Esophagus mucosa (tissue), 1 donor: ENCODE results near the gene HOOK1. TPM values are rescaled to one million over a fixed set of nuclear protein-coding genes. Genes with fewer than 3 reads are reported as not detected.
"Not testable (repeated sequence)": the region's sequence is repeated elsewhere in the genome, so short reads cannot be mapped to it uniquely, and the experiment has no call there.

Source experiments
- ATAC-seq: fragments of 200-7000 bp; cut with Tn5 transposase; one replicate; pipeline ENCODE4 v1.9.1; 2020
- total RNA-seq: library from RNA; stranded (reverse); gene quantifications from one replicate; pipeline ENCODE4 v1.2.4, GENCODE V29; 2023
- donor health status: DM: yes; HTN: yes; CAD: no.

HOOK1 gene
- total RNA-seq, 1 donor from 2014 or later, result 31.4 TPM

DNA sequence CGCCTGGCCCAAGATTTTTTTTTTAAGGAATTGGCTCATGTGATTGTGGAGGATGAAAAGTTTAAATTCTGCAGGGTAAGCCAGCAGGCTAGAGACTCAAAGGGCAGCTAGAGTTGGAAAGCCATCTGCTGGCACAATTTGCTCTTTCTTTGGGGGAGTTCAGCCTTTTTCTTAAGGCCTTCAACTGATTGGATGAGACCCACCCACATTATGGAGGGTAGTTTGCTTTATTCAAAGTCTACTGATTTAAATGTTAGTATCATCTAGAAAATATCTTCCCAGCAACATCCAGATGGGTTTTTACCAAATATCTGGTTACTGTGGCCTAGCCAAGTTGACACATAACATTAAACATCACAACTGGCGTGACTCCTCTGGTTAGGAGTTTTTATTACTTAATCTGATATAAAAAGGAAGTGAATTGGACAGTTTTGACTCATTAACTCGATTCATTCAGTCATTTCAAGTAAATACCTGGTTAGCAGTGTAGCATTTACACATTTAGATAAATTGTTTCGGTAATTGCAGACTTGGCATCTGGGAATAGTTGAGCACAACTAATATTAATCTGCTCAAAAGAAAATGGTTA, 12.4 kb downstream of the HOOK1 start:
- no peak for ATAC-seq

DNA sequence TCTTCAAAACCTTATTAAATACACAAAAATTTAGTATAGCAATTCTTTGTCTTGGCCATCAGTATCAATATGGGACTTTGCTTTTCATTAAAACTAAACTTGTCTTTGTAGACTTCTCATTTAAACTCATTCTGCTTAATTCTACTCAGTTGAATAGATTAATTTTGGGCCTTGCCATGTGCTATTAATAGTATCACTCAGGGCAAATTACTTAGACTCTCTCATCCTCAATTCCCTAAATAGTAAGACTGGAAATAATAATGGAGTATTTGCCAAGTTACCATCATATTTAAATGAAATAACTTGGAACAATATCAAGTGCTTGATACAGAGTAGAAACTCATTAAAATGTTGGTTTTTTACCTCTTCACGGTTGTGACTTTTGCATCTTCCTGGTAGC, 13.4 kb downstream of the HOOK1 start:
- ATAC-seq, result no peak

DNA sequence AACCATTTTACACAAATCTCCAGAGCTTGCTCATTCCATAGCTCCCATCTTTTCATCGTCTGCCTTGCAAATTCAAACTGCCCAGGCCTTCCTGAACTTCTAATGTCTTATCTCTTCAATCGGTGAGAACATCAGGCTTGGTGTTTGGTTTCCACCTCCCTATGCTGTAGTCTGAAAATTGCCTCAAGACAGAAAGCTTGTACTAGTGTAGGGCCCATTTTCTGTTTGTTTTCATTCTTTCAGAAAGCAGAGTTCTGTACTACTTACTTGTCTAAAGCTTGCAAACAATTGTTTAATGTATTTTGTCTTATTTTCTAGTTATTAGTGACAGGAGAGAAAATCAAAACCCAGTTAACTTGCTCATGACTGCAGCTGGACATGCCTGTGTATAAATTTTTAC, 16.8 kb downstream of the HOOK1 start:
- ATAC-seq, result no peak

DNA sequence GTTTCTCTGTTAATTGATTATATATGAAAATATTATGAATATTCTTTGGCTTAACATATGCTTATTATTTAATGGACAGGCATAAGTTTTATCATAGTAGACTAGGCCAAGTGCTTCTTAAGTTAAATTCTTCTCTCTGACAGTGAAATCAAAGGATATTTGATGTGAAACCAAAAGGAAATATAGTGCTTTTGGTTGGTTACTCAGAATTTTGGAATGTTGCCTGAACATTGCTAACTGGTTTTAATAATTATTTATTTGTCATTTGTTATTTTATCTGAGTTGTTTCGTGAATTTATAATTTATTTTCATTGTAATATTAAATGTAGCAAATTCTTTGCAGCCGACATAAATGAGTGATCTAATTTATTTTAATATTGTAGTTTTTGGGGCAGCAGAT, 18.3 kb downstream of the HOOK1 start:
- no peak for ATAC-seq

DNA sequence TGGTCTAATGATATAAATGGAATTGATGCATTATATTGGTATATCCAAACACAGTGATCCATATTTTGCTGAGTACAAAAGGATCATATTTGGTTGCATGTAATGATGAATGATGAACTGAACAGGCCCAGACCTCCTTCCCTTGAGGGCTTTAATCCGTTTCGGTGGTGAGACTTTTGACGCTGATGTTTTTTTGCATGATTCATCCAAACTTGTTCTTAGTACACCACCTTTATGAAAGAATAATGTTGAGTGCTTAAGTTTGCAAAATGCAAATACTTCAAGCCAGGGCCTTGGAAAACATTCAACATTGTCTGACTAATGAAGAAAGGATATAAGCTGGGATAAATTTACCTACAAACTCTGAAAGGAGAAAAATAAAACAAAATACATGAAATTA, 19.2 kb downstream of the HOOK1 start:
- peak; percentile 95 for ATAC-seq

DNA sequence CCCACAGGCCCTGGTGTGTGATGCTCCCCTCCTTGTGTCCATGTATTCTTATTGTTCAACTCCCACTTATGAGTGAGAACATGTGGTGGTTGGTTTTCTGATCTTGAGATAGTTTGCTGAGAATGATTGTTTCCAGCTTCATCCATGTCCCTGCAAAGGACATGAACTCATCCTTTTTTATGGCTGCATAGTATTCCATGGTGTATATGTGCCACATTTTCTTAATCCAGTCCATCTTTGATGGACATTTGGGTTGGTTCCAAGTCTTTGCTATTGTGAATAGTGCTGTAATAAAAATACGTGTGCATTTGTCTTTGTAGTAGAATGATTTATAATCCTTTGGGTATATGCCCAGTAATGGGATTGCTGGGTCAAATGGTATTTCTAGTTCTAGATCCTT, 23.1 kb downstream of the HOOK1 start:
- not testable (repeated sequence) for ATAC-seq

DNA sequence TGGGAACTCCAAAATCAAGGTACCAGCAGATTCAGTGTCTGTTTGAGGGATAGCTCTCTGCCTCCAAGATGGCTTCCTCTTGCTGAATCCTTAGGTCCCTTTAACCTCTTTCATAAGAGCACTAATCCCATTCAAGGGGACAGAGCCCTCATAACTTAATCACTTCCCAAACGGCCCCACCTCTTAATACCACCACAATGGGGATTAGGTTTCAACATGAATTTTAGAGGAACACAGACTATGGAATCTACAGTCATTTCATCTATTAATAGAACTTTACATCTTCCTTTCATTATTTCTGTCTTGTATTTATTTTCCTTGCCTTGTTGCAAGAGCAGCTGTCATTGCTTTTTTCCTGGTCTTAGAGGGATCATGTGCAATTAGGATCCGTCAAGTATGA, 30.3 kb downstream of the HOOK1 start:
- no peak for ATAC-seq

DNA sequence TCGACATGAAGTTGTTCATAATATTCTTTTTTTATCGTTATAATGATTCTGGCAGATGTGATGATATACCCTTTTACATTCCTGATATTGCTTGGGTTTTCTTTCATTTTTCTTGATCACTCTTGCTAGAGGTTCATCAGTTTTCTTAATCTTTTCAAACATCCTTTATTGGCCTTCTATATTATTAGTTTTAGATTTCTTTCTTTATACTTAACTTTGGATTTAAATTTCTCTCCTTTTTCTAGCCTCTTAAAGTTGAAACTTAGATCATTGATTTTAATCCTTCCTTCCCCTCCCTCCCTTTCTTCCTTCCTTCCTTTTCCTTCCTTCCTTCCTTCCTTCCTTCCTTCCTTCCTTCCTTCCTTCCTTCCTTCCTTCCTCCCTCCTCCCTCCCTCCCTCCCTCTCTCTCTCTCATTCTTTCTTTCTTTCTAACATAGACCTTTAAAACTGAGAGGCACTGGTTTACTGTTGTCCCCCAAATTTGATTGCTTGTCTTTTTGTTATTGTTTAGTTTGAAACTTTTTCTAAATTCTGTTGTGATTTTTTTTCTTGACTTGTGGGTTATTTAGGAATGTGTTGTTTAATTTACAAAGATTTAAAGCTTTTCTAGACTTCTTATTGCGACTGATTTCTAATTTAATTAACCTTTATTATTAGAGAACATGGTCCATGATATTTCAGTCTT, 31.6 kb downstream of the HOOK1 start:
- ATAC-seq, result no peak

DNA sequence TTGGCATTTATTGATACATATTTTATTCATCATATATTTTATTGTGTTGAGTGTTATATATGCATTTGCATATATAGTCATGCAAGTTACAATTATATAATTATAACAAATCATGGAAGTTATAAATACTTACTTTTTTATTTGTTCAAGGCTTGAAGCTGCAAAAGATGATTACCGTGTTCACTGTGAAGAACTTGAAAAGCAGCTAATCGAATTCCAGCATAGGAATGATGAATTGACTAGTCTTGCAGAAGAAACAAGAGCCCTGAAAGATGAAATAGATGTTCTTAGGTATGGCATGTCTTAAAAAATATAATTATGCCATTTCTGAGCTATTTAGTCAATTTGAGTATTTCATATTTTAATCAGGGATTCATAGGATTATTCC, 32.1 kb downstream of the HOOK1 start:
- ATAC-seq, result no peak

DNA sequence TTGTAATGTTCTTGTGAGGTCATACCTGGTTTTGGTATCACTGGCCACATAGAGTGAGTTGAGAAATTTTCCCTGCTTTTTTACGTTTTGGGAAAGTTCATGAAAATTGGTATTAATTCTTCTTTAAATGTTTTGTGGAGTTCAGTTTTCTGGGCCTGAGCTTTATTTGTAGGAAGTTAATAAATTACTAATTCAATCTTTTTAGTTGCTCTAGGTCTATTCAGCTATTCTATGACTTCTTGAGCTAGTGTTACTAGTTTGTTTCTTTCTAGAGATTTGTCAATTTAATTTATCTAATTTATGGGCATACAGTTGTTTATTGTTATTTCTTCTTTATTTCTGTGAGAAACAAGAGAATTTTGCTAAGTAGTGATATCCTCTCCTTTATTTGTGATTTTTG, 37.4 kb downstream of the HOOK1 start:
- ATAC-seq, result no peak

DNA sequence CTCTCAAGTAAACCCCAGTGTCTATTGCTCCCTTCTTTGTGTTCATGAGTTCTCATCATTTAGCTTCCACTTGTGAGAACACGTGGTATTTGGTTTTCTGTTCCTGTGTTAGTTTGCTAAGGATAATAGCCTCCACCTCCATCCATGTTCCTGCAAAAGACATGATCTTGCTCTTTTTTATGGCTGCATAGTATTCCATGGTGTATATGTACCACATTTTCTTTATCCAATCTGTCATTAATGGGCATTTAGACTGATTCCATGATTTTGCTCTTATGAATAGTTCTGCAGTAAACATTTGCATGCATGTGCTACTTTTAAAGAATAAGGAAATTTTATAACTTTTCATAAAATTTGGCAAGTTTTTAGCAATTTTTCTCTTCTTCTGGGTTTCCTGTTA, 40.5 kb downstream of the HOOK1 start:
- ATAC-seq, result not testable (repeated sequence)

DNA sequence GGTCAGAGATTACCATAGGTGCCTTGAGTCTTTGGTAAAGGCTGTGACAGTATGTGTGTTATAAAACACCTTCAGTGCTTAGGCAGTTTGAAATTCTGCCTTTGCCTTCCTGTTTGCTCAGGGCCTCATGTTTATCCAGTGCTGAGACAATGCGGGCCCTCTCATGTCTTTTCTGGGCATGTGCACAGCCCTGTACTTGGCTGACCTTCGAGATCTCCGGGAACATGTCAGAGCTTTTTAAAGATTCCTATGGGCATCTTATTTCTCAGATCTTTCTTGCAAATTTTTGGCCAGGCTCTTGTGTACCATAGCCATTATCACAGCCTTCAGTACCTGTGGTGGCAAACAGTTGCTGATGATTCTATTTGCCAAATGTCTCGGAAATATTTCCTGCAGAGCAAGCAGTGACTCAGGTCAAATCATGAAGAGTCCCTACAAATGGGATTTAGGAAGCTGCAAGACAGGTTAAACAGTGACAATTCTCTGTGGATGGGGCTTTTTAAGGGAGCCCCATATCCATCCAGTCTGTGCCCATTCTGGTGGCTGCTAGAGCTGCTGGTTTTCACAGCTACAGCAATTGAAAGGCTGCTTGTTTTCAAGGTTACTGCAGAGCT, 42.1 kb downstream of the HOOK1 start:
- peak; percentile 95 for ATAC-seq

DNA sequence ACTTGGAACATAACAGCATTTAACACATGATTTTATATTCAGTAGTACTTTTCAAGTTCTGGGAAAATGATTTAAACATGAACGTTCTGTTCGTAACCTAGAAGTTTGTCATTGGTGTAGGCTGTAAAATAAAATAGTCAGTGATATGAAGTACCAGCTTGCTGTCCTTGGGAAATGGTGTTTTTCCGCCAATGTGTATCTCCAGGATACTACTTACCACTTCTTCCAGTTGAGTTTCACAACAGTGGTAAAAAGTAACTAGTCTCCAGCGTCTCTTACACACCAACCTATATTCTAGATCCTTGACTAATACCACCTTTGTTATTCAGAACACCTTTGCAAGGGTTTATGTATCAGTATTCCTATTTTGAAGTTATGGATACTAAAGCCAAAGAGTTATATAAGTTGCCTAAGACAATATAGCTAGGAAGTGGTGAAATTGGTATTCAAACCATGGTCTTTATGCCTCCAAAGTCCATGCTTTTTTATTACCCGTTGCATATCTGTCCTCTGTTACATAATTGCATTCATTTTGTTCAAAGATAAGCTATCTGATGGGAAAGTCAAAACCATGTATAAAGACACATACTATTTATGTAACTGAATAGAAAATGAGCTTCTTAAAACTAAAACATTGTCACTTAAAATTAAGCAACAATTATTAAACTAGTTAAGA, 43.1 kb downstream of the HOOK1 start:
- no peak for ATAC-seq

DNA sequence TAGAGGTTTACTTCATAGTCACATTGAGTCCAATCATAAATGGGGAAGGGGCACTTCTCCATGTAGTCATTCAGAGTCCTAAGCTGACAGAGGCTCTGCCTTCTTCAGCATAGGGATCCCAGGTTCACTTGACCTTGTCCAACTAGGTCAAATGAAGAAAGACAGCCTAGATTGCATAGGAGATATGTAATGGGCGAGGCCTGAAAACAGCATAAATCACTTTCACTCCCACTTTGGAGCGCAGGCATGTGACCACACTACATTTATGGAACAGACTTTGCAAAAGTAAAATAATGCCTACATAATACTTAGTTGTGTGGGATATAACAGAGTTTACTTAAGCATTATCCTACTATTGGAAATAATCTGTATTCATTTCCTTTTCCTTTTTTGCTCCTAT, 51.7 kb downstream of the HOOK1 start:
- no peak for ATAC-seq

DNA sequence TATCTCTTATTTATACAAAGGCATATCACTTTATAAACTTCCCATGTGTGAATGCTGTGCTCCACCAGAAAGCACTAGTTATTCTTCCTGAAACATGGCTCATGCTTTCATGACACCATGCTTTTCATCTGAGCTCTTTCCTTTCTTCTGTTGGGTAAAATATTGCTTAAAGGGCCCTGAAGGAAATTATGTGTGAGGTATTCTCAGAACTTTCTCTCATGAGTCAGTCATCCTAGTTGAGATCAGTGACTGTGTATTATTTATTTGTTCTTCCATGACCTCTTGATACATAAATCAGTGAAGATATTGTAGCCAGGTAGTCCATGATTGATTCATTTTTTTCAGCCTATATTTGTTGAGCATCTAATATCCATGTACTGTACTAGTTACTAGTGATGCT, 57.0 kb downstream of the HOOK1 start:
- ATAC-seq, result no peak

DNA sequence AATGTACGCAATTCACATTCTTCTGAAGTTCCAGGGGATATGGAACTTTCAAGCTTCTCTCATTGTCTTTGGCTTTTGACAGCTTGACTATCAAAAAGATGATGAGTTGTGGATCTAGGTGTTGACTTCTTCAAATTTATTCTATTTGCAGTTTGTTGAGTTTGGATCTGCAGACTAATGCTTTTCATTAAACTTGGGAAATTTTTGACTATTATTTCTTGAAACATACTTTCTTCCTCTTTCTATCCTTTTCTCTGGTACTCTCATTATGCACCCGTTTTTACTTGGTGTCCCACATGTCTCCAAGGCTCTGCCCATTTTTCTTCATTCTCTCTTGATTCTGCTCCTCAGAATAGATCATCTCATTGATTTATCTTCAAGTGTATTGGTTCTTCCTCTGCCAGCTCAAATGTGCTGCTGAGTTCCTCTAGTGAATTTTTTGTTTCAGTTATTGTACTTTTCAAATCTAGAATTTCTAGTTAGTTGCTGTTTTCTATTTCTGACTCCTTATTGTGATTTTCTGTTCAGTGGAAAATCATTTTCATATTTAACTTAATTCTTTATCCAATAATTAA, 62.4 kb downstream of the HOOK1 start:
- ATAC-seq, result no peak

DNA sequence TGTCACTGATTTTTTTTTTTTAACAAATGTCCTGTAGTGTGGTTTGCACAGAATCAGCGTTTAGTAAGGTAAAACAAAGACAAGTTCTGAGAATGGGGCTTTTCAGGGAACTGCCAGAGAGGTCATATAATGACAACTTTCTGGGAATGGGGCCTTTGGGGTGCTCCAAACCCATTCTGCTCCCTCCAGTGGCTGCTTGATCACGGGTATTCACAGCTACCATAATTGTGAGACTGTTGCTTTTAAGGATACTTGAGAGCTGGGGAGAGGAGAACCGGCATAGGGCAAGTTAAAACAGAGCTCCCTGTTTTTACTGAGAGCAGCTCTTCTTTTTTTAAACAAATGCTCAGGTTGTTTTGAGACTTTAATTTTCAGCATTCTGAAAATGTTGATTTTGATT, 63.6 kb downstream of the HOOK1 start:
- ATAC-seq, result peak; percentile 49

DNA sequence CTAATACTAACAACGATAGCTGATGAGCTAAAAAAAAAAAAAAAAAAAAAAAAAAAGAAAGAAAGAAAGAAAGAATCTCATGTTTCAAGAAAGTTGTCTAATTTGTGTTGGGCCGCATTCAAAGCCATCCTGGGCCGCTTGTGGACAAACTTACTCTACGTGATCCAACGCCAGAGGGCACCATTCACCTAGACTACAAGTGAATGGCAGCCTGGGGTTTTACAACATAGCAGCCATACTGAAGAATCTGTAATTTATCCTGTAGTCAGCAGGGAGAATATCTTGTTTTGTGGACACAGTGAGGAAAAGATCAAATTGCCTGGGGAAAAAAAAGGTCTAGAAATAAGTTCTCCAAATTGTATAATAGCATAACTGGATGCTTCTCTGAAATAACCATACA, 64.8 kb downstream of the HOOK1 start:
- ATAC-seq, result peak; percentile 89

DNA sequence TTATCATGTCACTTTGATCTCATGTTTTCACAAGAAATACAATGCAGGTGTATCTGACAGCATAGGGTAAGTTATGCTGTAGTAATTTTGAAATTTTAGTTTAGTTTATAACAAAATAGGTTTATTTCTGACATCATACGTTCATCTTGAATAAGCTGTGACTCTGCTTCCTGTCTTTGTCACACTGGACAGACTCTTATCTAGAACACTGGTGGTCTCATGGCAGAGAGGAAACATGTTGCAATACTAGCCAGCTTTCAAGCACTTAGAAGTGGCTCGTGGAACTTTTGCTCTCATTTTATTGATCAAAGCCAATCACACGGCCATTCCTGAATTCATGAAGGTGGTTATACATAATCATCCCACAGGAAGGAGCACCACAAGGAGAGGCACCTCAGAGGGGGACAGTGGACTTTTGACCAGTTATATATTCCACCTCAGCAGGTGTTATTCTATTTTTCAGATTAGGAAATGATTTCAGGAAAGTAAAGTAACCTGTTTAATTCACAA, 65.3 kb downstream of the HOOK1 start:
- ATAC-seq, result no peak

DNA sequence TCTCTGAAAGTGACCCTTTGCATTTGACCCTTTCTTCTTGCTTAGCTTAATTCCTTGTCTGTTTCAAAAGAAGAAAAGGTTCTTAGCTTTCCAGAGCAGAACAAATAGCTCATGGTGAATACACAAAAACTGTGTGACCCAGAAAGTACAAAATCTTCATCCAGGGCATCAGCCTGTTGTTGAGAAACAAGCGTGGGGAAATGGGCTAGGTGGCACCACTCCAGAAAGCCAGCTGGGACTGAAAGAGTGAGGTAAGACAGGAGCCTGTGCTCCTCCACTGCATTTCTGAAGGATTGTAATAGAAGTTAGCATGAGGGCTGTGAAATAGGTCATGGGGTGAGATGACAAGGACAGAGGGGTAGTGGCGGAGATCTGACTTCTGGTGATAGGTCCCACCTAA, 66.0 kb downstream of the HOOK1 start:
- no peak for ATAC-seq

DNA sequence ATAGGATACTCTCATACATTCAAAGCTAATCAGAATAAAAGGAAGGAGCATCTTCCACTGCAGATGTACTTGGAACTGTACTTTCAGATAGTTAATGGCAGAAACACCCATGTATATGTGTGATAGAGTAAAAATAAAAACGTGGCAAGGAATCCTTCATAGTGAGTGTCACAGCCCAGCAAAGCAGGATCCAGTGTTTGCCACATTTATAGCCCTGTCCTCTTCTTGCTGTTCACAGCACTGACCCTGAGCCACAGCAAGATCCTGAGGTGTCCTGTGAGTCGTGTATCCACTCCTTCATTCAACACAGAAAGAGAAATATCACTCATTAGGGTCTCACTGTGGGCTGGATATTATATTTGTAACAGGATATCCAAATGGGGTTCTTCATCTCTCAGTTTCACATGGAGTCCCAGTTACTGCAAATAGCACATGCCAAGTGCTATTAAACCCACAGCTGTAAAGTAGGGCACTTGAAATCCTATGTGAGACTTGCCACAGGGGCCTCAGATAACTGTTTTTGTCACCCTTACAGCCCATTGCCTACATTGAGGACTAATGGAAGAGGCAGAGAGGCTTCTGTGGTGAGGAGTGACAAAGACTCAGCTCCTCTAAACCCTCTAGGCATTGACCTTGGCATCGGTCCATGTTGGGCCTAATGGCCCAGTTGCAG, 70.5 kb downstream of the HOOK1 start:
- ATAC-seq, result no peak
